K562 treated with DMSO at 1 percent for 48 hours (cell line): ENCODE results near the gene FAAH2. TPM values are rescaled to one million over a fixed set of nuclear protein-coding genes. Genes with fewer than 3 reads are reported as not detected.

Experiments
- total RNA-seq: library from RNA; unstranded; fragments of 300-600 nt; gene quantifications from 2 replicates; pipeline ENCODE4 v1.2.3, GENCODE V29; 2022; ENCODE audit warnings: low replicate concordance; ENCODE audit errors: extremely low read depth

Gene FAAH2
- not detected in 2 replicates for total RNA-seq

GRCh38 chrX:57286507-57287251 is at the start of gene FAAH2:
Gene FAAH2 (plus strand): TSS chrX:57286706. CDS start chrX:57286826, 120 bp downstream.

Other genes starting within 250 kb of the FAAH2 start
- gene SPIN2B, start 165.2 kb upstream of the FAAH2 start, total RNA-seq = not detected in 2 replicates
- gene SPIN2A, start 149.3 kb upstream of the FAAH2 start, total RNA-seq = not detected in 2 replicates